Neural crest cell (in vitro differentiated cells): ENCODE measurements around the gene NIPBL. TPM values are rescaled to one million over a fixed set of nuclear protein-coding genes. Genes with fewer than 3 reads are reported as not detected.

Source experiments
- DNase-seq: peaks from one replicate; pipeline ENCODE4 v3.0.0; 2021; ENCODE audit warnings: low read depth, mixed read lengths, low spot score
- H3K27ac Mint-ChIP-seq: one replicate; pipeline ENCODE4 v1.8.0; 2021; ENCODE audit warnings: mild to moderate bottlenecking, mixed read lengths; ENCODE audit not compliant: unreplicated experiment
- H3K27me3 Mint-ChIP-seq: 2 replicates; pipeline ENCODE4 v1.8.0; 2021; ENCODE audit warnings: low read depth, mild to moderate bottlenecking, mixed read lengths
- H3K36me3 Mint-ChIP-seq: 2 replicates; pipeline ENCODE4 v1.8.0; 2021; ENCODE audit warnings: low read depth, mild to moderate bottlenecking, mixed read lengths
- H3K4me1 Mint-ChIP-seq: 2 replicates; pipeline ENCODE4 v1.8.0; 2021; ENCODE audit warnings: mixed read lengths
- H3K4me3 Mint-ChIP-seq: one replicate; pipeline ENCODE4 v1.8.0; 2021; ENCODE audit warnings: mild to moderate bottlenecking, mixed read lengths
- H3K9me3 Mint-ChIP-seq: 2 replicates; pipeline ENCODE4 v1.8.0; 2021; ENCODE audit warnings: mixed read lengths
- CTCF ChIP-seq: fragments of 200-600 bp; sonication (generic); conservative IDR thresholded peaks from 2 replicates; pipeline ENCODE4 v1.5.0; 2021; ENCODE audit warnings: antibody characterized with exemption, mild to moderate bottlenecking
- total RNA-seq: library from RNA; stranded (reverse); gene quantifications from 2 replicates; pipeline ENCODE4 v1.2.1, GENCODE V29; 2021

NIPBL gene
- total RNA-seq, 1 donor from 2014 or later, result 66.3 TPM

- no peaks in the 10 kb centered on the region for H3K9me3 Mint-ChIP-seq
- H3K27ac Mint-ChIP-seq, result no peak overlapping the region
- H3K4me1 Mint-ChIP-seq, result peaks cover 5% of the 10 kb centered on the region
- DNase-seq, result no peak
- no peaks in the 10 kb centered on the region for H3K27me3 Mint-ChIP-seq
- H3K4me3 Mint-ChIP-seq, result no peak overlapping the region
- peaks cover 2% of the 10 kb centered on the region for H3K36me3 Mint-ChIP-seq
- TF ChIP-seq CTCF, result no peak
These were observed 158.4 kb downstream of the NIPBL start for GRCh38 chr5:37034955-37035354.

GRCh38 chr5:37037840-37038239 lies 161.3 kb downstream of the NIPBL start:
- Mint-ChIP-seq H3K4me1 (peaks cover 5% of the 10 kb centered on the region), H3K4me3 (no peak overlapping the region), H3K27me3 (no peaks in the 10 kb centered on the region), H3K36me3 (no peaks in the 10 kb centered on the region), H3K9me3 (no peaks in the 10 kb centered on the region), H3K27ac (no peak overlapping the region)
- no peak for TF ChIP-seq CTCF
- DNase-seq, result no peak

- TF ChIP-seq CTCF, result no peak
- no peak for DNase-seq
- no peaks in the 10 kb centered on the region for H3K9me3 Mint-ChIP-seq
- peaks cover 2% of the 10 kb centered on the region for H3K36me3 Mint-ChIP-seq
- no peak overlapping the region for H3K27ac Mint-ChIP-seq
- no peaks in the 10 kb centered on the region for H3K27me3 Mint-ChIP-seq
- peaks cover 5% of the 10 kb centered on the region for H3K4me1 Mint-ChIP-seq
- no peak overlapping the region for H3K4me3 Mint-ChIP-seq
These were observed 163.3 kb downstream of the NIPBL start for GRCh38 chr5:37039824-37040223.

DNA sequence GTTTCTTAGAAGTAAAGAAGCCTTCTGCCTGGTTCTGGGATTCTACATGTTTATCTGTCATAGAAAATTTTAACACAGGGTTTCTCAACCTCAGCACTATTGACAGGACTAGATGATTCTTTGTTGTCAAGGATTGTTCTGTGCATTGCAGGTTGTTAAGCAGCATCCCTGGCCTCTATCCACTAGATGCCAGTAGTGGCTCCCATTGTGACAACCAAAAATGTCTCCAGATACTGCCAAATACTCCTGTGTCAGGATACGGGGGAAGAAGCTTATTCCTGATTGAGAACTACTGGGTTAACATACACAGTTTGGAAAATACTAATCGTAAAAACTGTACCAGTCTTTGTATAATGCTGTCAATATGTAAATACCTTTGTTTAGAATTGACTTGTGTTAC lies 167.1 kb downstream of the NIPBL start:
- peaks cover 2% of the 10 kb centered on the region for H3K36me3 Mint-ChIP-seq
- no peak overlapping the region for H3K4me3 Mint-ChIP-seq
- H3K27ac Mint-ChIP-seq, result no peak overlapping the region
- no peaks in the 10 kb centered on the region for H3K4me1 Mint-ChIP-seq
- H3K27me3 Mint-ChIP-seq, result no peaks in the 10 kb centered on the region
- DNase-seq, result no peak
- no peaks in the 10 kb centered on the region for H3K9me3 Mint-ChIP-seq
- TF ChIP-seq CTCF, result no peak

DNA sequence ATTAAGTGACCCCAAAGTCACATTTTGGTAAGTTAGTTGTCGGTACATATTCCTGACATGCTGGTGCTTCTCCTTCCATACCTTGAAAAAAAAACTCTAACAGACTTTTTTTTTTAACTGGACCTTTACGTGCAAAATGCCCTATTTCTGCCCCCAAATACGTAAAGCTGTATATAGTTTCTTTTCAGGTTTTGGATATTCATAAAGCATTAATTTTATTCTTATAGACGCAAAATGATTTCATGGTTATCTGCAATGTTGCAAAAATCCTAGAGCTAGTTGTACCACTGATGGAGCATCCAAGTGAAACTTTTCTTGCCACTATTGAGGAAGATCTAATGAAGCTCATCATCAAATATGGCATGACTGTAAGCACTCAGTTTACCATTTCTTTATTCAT lies 167.6 kb downstream of the NIPBL start:
- no peak overlapping the region for H3K4me3 Mint-ChIP-seq
- no peak for DNase-seq
- no peak for TF ChIP-seq CTCF
- H3K27ac Mint-ChIP-seq, result no peak overlapping the region
- peaks cover 6% of the 10 kb centered on the region for H3K36me3 Mint-ChIP-seq
- no peaks in the 10 kb centered on the region for H3K27me3 Mint-ChIP-seq
- no peaks in the 10 kb centered on the region for H3K4me1 Mint-ChIP-seq
- H3K9me3 Mint-ChIP-seq, result no peaks in the 10 kb centered on the region

DNA sequence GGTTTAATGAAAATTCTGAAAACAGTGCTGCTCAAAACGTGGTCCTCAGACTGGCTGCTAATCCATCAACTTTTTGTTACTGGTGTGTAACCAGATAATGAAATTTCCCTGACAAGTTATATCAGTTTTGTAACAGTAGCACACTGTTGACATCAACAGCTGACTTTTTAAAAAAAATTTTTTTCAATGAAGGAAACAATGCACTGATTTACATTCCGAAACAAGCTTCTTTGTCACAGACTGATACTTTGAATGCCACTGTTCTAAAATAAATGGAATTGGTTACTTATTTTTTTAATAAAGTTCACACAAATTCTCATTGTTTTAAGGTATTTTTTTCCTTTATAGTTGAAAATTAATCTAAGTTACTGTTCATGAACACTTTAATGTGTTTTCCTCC lies 169.1 kb downstream of the NIPBL start:
- DNase-seq, result no peak
- TF ChIP-seq CTCF, result no peak
- no peaks in the 10 kb centered on the region for H3K9me3 Mint-ChIP-seq
- H3K36me3 Mint-ChIP-seq, result peaks cover 8% of the 10 kb centered on the region
- no peak overlapping the region for H3K27ac Mint-ChIP-seq
- H3K4me3 Mint-ChIP-seq, result no peak overlapping the region
- no peaks in the 10 kb centered on the region for H3K4me1 Mint-ChIP-seq
- no peaks in the 10 kb centered on the region for H3K27me3 Mint-ChIP-seq
